Testis (tissue), 3 donors: Measurements from ENCODE around the gene OASL. TPM values are rescaled to one million over a fixed set of nuclear protein-coding genes. Genes with fewer than 3 reads are reported as not detected.
A peak's percentile ranks its signal among the peaks of the same experiment; 100 is the strongest.
"Not testable (repeated sequence)": the region's sequence is repeated elsewhere in the genome, so short reads cannot be mapped to it uniquely, and the experiment has no call there.

Source experiments
- DNase-seq: peaks from one replicate; pipeline ENCODE4 v3.0.0-alpha.2; 2019
- H3K27ac ChIP-seq, 2 donors: fragments of 200-600 bp; sonication (generic); one replicate each; pipeline ENCODE4 v1.5.1; 2019
- H3K27me3 ChIP-seq: fragments of 200-600 bp; sonication (generic); one replicate; pipeline ENCODE4 v1.5.1; 2019
- H3K36me3 ChIP-seq: fragments of 200-600 bp; sonication (generic); one replicate; pipeline ENCODE4 v1.5.1; 2017; ENCODE audit warnings: low read depth; ENCODE audit errors: missing control alignments
- H3K4me1 ChIP-seq: fragments of 200-600 bp; sonication (generic); one replicate; pipeline ENCODE4 v1.5.1; 2019
- H3K4me3 ChIP-seq, 2 donors: fragments of 200-600 bp; sonication (generic); one replicate each; pipeline ENCODE4 v1.5.1; 2017 to 2019
- H3K9me3 ChIP-seq: fragments of 200-600 bp; sonication (generic); one replicate; pipeline ENCODE4 v1.5.1; 2017
- POLR2A ChIP-seq: fragments of 450-650 bp; IDR thresholded peaks from one replicate; pipeline ENCODE4 v1.6.1; 2017; ENCODE audit warnings: antibody characterized with exemption, mild to moderate bottlenecking, moderate library complexity
- WGBS, 2 donors: methylation state at CpG; one replicate each; pipeline ENCODE4 v1.1.5; 2018; 5-methylcytosine and 5-hydroxymethylcytosine counted together
- intact Hi-C: fragments of 100-400 bp; cut with DNase I; formaldehyde crosslinking; loops from one replicate; pipeline ENCODE4 v1.15.1; 2023; ENCODE audit warnings: low total_unique reads
- polyA plus RNA-seq: library from polyadenylated mRNA; stranded (reverse); fragments of 350-450 nt; fragmentation: Illumina TruSeq; extraction: RNeasy Lipid Tissue Mini Kit (QIAGEN cat#74804); gene quantifications from one replicate; pipeline ENCODE4 v1.2.3, GENCODE V29; 2014; ENCODE audit warnings: low read depth, low replicate concordance; ENCODE audit not compliant: insufficient read depth
- total RNA-seq, 2 donors: library from RNA; depleted of rRNA; stranded (reverse); fragments of >200 nt; gene quantifications; one replicate each; pipeline ENCODE4 v1.2.3, GENCODE V29; 2016
- TF ChIP-seq, protein P1 (sequence below), 3 experiments: fragments of 450-650 bp in 2 of 3; fragments of 200-600 bp in 1 of 3; sonication (generic) in 1 of 3; IDR thresholded peaks; one replicate each; pipeline ENCODE4 v1.5.1; 2016 to 2019; ENCODE audit warnings: antibody characterized with exemption in 3 of 3, mild to moderate bottlenecking in 2 of 3, moderate library complexity in 1 of 3

Gene OASL
- total and polyA plus RNA-seq, 3 donors from 2014 or later, result 0.74 to 2.8 (median 1.8) TPM

GRCh38 chr12:121059031-121059898 lies 20.2 kb upstream of the OASL start:
- no peak for DNase-seq
- WGBS, 2 donors, result 83 to 92% methylated on average over 9 to 10 of the region's 10 CpGs
- no peaks in the 10 kb centered on the region for H3K36me3 ChIP-seq
- no peaks in the 10 kb centered on the region for H3K27me3 ChIP-seq
- intact Hi-C loops, result no loop called here
- H3K9me3 ChIP-seq, result no peaks in the 10 kb centered on the region
- peak overlapping the region in 1 of 2 donors; percentile 59 for H3K27ac ChIP-seq
- TF ChIP-seq, protein P1, sequence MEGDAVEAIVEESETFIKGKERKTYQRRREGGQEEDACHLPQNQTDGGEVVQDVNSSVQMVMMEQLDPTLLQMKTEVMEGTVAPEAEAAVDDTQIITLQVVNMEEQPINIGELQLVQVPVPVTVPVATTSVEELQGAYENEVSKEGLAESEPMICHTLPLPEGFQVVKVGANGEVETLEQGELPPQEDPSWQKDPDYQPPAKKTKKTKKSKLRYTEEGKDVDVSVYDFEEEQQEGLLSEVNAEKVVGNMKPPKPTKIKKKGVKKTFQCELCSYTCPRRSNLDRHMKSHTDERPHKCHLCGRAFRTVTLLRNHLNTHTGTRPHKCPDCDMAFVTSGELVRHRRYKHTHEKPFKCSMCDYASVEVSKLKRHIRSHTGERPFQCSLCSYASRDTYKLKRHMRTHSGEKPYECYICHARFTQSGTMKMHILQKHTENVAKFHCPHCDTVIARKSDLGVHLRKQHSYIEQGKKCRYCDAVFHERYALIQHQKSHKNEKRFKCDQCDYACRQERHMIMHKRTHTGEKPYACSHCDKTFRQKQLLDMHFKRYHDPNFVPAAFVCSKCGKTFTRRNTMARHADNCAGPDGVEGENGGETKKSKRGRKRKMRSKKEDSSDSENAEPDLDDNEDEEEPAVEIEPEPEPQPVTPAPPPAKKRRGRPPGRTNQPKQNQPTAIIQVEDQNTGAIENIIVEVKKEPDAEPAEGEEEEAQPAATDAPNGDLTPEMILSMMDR (IDR thresholded peaks at IDR 0.05), result no peak
- no peak for TF ChIP-seq POLR2A
- no peak overlapping the region for H3K4me3 ChIP-seq
- H3K4me1 ChIP-seq, result peaks cover 7% of the 10 kb centered on the region

DNA sequence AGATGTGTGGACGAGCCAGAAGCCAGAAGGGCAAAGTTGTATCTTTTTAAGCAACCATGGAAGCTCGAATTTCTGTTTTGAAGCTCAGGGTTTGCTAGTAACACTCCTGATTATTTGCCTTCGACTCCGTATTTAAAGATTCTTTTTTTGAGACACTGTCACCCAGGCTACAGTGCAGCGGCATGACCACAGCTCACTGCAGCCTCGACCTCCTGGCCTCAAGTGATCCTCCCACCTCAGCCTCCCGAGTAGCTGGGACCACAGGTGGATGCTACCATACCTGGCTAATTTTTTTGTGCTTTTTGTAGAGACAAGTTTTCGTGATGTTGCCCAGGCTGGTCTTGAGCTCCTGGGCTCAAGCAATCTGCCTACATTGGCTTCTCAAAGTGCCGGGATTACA lies 18.7 kb upstream of the OASL start:
- Histone ChIP-seq H3K27me3 (no peaks in the 10 kb centered on the region), H3K4me1 (peaks cover 7% of the 10 kb centered on the region), H3K4me3 (no peak overlapping the region), H3K36me3 (no peaks in the 10 kb centered on the region), H3K27ac (no peak overlapping the region), H3K9me3 (no peaks in the 10 kb centered on the region)
- intact Hi-C loops, result no loop called here
- WGBS, 2 donors, result 63 to 66% methylated on average over 9 of the region's 9 CpGs
- DNase-seq, result no peak
- TF ChIP-seq, protein P1 (IDR thresholded peaks at IDR 0.05), result no peak
- no peak for TF ChIP-seq POLR2A

DNA sequence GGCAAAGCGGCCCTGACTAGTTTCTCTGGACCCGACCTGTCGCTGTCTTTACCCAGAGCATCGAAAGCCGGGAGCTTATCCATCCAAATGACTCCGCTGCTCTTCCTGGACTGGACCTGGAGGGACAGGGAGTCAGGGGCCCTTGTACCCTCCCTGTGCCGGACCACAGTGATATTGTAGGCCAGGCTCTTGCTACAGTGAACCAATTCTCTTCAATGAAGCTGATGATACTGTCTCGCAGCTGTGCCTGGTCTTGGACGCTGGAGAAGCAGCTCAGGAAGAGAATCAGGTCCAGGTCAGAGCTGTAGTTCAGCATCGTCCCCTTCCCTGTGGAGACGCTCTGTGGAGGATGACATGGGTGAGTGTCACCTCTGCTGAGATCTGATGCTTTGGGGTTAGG lies 14.7 kb upstream of the OASL start:
- intact Hi-C loops, result no loop called here
- Histone ChIP-seq H3K27me3 (no peaks in the 10 kb centered on the region), H3K27ac (no peak overlapping the region), H3K4me3 (no peak overlapping the region), H3K36me3 (no peaks in the 10 kb centered on the region), H3K9me3 (no peaks in the 10 kb centered on the region), H3K4me1 (no peaks in the 10 kb centered on the region)
- DNase-seq, result no peak
- TF ChIP-seq, protein P1 (IDR thresholded peaks at IDR 0.05), result no peak
- no peak for TF ChIP-seq POLR2A
- 91 to 93% methylated on average over 11 of the region's 11 CpGs for WGBS, 2 donors

- 64 to 79% methylated on average over 2 of the region's 2 CpGs for WGBS, 2 donors
Measured at GRCh38 chr12:121050725-121051124, 11.7 kb upstream of the OASL start.

GRCh38 chr12:121048442-121048841 lies 9.4 kb upstream of the OASL start:
- WGBS, 2 donors, result 55 to 74% methylated on average over 7 of the region's 7 CpGs
- Histone ChIP-seq H3K9me3 (no peaks in the 10 kb centered on the region), H3K27ac (no peak overlapping the region), H3K36me3 (no peaks in the 10 kb centered on the region), H3K4me1 (no peaks in the 10 kb centered on the region), H3K27me3 (no peaks in the 10 kb centered on the region), H3K4me3 (no peak overlapping the region)
- TF ChIP-seq, protein P1 (IDR thresholded peaks at IDR 0.05), result no peak
- TF ChIP-seq POLR2A, result no peak
- intact Hi-C loops, result no loop called here
- DNase-seq, result no peak

More at GRCh38 chr12:121050725-121051124, 11.7 kb upstream of the OASL start:
- TF ChIP-seq POLR2A, result no peak
- Histone ChIP-seq H3K27me3 (no peaks in the 10 kb centered on the region), H3K27ac (no peak overlapping the region), H3K4me3 (no peak overlapping the region), H3K9me3 (no peaks in the 10 kb centered on the region), H3K36me3 (no peaks in the 10 kb centered on the region), H3K4me1 (no peaks in the 10 kb centered on the region)
- DNase-seq, result no peak
- intact Hi-C loops, result no loop called here

GRCh38 chr12:121047400-121047799 lies 8.4 kb upstream of the OASL start:
- 83 to 85% methylated on average over 12 of the region's 12 CpGs for WGBS, 2 donors
- H3K27me3 ChIP-seq, H3K4me3 ChIP-seq: not testable (repeated sequence)

More at GRCh38 chr12:121047400-121047799, 8.4 kb upstream of the OASL start:
- H3K9me3 ChIP-seq, H3K4me1 ChIP-seq, H3K27ac ChIP-seq, H3K36me3 ChIP-seq, intact Hi-C loops, DNase-seq: not testable (repeated sequence)
